Endothelial cell of umbilical vein (primary cell): ENCODE data around the gene ASIC4. TPM values are rescaled to one million over a fixed set of nuclear protein-coding genes. Genes with fewer than 3 reads are reported as not detected.

Experiments used
- BruUV-seq: library from RNA; stranded (reverse); fragments of 400-500 nt; replicated peaks from 2 replicates; lab custom pipeline; 2021; lab: Mats Ljungman, UMichigan
- CTCF ChIA-PET: fragments of 300-600, 350-600 bp; sonication (Branson Sonifier 250); formaldehyde crosslinking; loops from one replicate; lab custom pipeline; 2021; ENCODE audit warnings: antibody characterized with exemption, inconsistent platforms; lab: Charles Lee
- POLR2A ChIA-PET: fragments of 300-600, 350-600 bp; sonication (Branson Sonifier 250); formaldehyde crosslinking; loops from one replicate; lab custom pipeline; 2021; ENCODE audit warnings: antibody characterized with exemption, inconsistent platforms; lab: Charles Lee
- DNase-seq: peaks from one replicate; pipeline ENCODE4 v3.0.0-alpha.2; 2011; ENCODE audit warnings: low read depth, low spot score
- FAIRE-seq: peaks from 2 replicates; lab custom pipeline; 2011; peaks lifted over from hg19 to GRCh38; lab: Jason Lieb, UNC
- H2AFZ ChIP-seq: 2 replicates; pipeline ENCODE4 v1.6.0; 2012; ENCODE audit warnings: low read depth, low read length, control low read depth, inconsistent platforms
- H3K27ac ChIP-seq: 2 replicates; pipeline ENCODE4 v1.5.1; 2011; ENCODE audit warnings: low read depth, mild to moderate bottlenecking, control low read depth, low read length, moderate library complexity; ENCODE audit not compliant: insufficient read depth
- H3K27me3 ChIP-seq, 2 experiments: 2 replicates each; pipeline versions ENCODE4 v1.6.0 to v1.6.1; 2011; ENCODE audit warnings: low read length in 2 of 2, mixed read lengths in 1 of 2; ENCODE audit not compliant: control insufficient read depth in 2 of 2, insufficient read depth in 2 of 2
- H3K36me3 ChIP-seq, 2 experiments: 2 replicates in 1 of 2; 3 replicates in 1 of 2; pipeline ENCODE4 v1.5.1; 2011; ENCODE audit warnings: low read length in 2 of 2, mild to moderate bottlenecking in 1 of 2, moderate library complexity in 1 of 2; ENCODE audit not compliant: control insufficient read depth in 2 of 2, insufficient read depth in 2 of 2; ENCODE audit errors: extremely low read depth in 1 of 2
- H3K4me1 ChIP-seq: 3 replicates; pipeline ENCODE4 v1.5.1; 2011; ENCODE audit warnings: mild to moderate bottlenecking, low read length; ENCODE audit not compliant: control insufficient read depth, insufficient read depth; ENCODE audit errors: extremely low read depth
- H3K4me2 ChIP-seq: 2 replicates; pipeline ENCODE4 v1.6.1; 2011; ENCODE audit warnings: low read length, control low read depth, mixed read lengths; ENCODE audit not compliant: insufficient read depth
- H3K4me3 ChIP-seq, 3 experiments: fragments of 200-600 bp in 1 of 3; sonication (generic), shearing (Covaris generic) in 1 of 3; replicated peaks in 1 of 3; 2 replicates each; pipeline ENCODE4 v1.5.1; 2011 to 2016; ENCODE audit warnings: control low read depth in 3 of 3, low read length in 3 of 3, mild to moderate bottlenecking in 2 of 3, inconsistent platforms in 1 of 3, low read depth in 1 of 3, moderate library complexity in 1 of 3; ENCODE audit not compliant: insufficient read depth in 1 of 3
- H3K79me2 ChIP-seq: 2 replicates; pipeline ENCODE4 v1.6.0; 2012; ENCODE audit warnings: low read length, inconsistent platforms; ENCODE audit not compliant: control insufficient read depth, insufficient read depth
- H3K9ac ChIP-seq: replicated peaks from 2 replicates; pipeline ENCODE3; 2011; ENCODE audit warnings: low read length, control low read depth; ENCODE audit not compliant: insufficient read depth; ENCODE audit errors: extremely low read depth
- H3K9me1 ChIP-seq: replicated peaks from 3 replicates; pipeline ENCODE4 v1.6.0; 2011; ENCODE audit warnings: mild to moderate bottlenecking, low read length; ENCODE audit not compliant: control insufficient read depth, insufficient read depth; ENCODE audit errors: extremely low read depth
- H3K9me3 ChIP-seq: replicated peaks from 2 replicates; pipeline ENCODE4 v1.5.1; 2012; ENCODE audit warnings: low read length, inconsistent platforms; ENCODE audit not compliant: control insufficient read depth, insufficient read depth
- H4K20me1 ChIP-seq: replicated peaks from 2 replicates; pipeline ENCODE3; 2011; ENCODE audit warnings: mild to moderate bottlenecking, low read length; ENCODE audit not compliant: control insufficient read depth, insufficient read depth; ENCODE audit errors: extremely low read depth
- EZH2 ChIP-seq: IDR thresholded peaks from 2 replicates; pipeline ENCODE4 v1.6.1; 2012; ENCODE audit warnings: borderline replicate concordance, low read depth, mild to moderate bottlenecking, moderate library complexity, low read length, inconsistent platforms; ENCODE audit not compliant: severe bottlenecking
- FOS ChIP-seq: IDR thresholded peaks from 2 replicates; pipeline ENCODE4 v1.6.1; 2011; ENCODE audit warnings: mild to moderate bottlenecking, low read length, moderate library complexity, borderline replicate concordance; ENCODE audit not compliant: insufficient read depth
- GATA2 ChIP-seq: IDR thresholded peaks from 2 replicates; pipeline ENCODE4 v1.7.0; 2011; ENCODE audit warnings: low read depth, mild to moderate bottlenecking, moderate library complexity, mixed read lengths, low read length; ENCODE audit not compliant: insufficient read length, insufficient read depth
- JUN ChIP-seq: IDR thresholded peaks from 2 replicates; pipeline ENCODE4 v1.6.1; 2011; ENCODE audit warnings: borderline replicate concordance, low read depth; ENCODE audit not compliant: insufficient read length, insufficient read depth
- MYC ChIP-seq: IDR thresholded peaks from one replicate; pipeline ENCODE4 v1.6.1; 2011; ENCODE audit warnings: mild to moderate bottlenecking, low read depth, low read length
- POLR2A ChIP-seq: IDR thresholded peaks from 2 replicates; pipeline ENCODE4 v1.6.1; 2012; ENCODE audit warnings: low read depth, mild to moderate bottlenecking, control low read depth, low read length
- POLR2AphosphoS5 ChIP-seq: IDR thresholded peaks from 2 replicates; pipeline ENCODE4 v1.6.1; 2012; ENCODE audit warnings: low read depth, mild to moderate bottlenecking, control low read depth, low read length, moderate library complexity; ENCODE audit not compliant: insufficient read depth
- dilution Hi-C: fragments of 300-500 bp; cut with MboI; formaldehyde crosslinking; loops from one replicate; pipeline ENCODE4 v1.15.0; 2019; ENCODE audit warnings: low sequenced_read_pairs; ENCODE audit not compliant: extremely low pct_ligation_motif_present
- intact Hi-C: fragments of 100-400 bp; cut with micrococcal nuclease; formaldehyde crosslinking; loops from one replicate; pipeline ENCODE4 v1.10.0; 2022
- polyA plus RNA-seq, 4 experiments: library from polyadenylated mRNA; depleted of rRNA in 3 of 4; stranded (reverse) in 3 of 4; unstranded in 1 of 4; fragments of >200 nt; gene quantifications; 2 replicates each; pipeline versions ENCODE4 v1.2.1 to v1.2.3, GENCODE V29; 2011 to 2012; ENCODE audit warnings: missing spikeins in 1 of 4
- total RNA-seq: library from RNA; stranded (reverse); gene quantifications from 2 replicates; pipeline ENCODE4 v1.2.3, GENCODE V29; 2021
- TF ChIP-seq, protein P1 (sequence below): IDR thresholded peaks from 2 replicates; pipeline ENCODE4 v1.6.1; 2011; ENCODE audit not compliant: insufficient read depth, insufficient read length
- TF ChIP-seq, protein P2 (sequence below), 2 donors: IDR thresholded peaks; 1 replicate in 1 of 2; 2 replicates in 1 of 2; pipeline ENCODE4 v1.5.1; 2011; ENCODE audit warnings: low read length in 2 of 2, mild to moderate bottlenecking in 2 of 2, moderate library complexity in 2 of 2, control low read depth in 1 of 2, inconsistent platforms in 1 of 2, low read depth in 1 of 2; ENCODE audit not compliant: insufficient read depth in 1 of 2; ENCODE audit errors: extremely low read depth in 1 of 2

The ASIC4 gene
- total and polyA plus RNA-seq, 2 donors (not counting 3 experiments of a cell fraction or from before 2014, with no cell fraction given) = not detected

DNA sequence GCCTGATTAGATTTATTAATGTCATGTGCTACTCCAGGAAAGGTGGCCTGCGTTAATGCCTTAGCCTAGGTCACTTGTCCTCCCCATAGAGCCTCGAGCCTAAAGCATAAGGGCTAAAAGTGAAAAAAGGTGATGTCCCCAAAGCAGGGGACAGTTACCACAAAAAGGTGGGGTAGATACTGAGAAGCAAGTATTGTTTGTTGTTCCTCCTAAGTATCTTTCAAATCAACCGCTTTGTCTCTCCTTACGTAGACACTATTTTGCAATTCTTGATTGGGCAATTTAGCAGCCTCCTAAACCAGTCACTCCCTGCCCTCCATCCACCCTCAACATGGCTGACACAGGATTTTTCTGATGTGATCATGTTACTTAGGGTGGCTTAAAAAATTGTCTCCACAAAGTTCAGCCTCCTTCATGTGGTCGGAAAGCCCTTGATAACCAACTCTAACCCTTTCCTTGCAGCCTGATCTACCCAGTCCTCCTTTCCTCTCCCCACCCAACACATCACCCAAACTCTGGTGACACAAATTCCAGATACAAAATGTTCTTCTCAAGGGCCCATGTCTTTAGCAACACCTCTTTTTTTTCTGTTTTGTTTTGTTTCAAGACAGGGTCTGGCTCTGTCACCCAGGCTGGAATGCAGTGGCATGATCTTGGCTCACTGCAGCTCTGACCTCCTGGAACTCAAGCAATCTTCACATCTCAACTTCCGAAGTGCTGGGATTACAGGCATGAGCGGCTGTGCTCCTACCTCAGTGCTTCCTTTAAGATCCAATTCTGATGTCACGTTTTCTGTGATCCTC, 64.7 kb downstream of the ASIC4 start:
- H4K20me1 ChIP-seq = no peaks in the 10 kb centered on the region
- H3K9me3 ChIP-seq = no peaks in the 10 kb centered on the region
- H3K9me1 ChIP-seq = no peaks in the 10 kb centered on the region
- TF ChIP-seq, protein P1, sequence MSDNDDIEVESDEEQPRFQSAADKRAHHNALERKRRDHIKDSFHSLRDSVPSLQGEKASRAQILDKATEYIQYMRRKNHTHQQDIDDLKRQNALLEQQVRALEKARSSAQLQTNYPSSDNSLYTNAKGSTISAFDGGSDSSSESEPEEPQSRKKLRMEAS = no peak
- no peak for TF ChIP-seq POLR2A
- intact Hi-C loops = no loop called here
- no peak overlapping the region for H2AFZ ChIP-seq
- no peak overlapping the region for H3K4me3 ChIP-seq
- ChIA-PET POLR2A (no interaction called here), CTCF (interaction anchor here (0.6 to 0.9 kb wide), 2 partner anchors 17 to 19 kb away, joined by 3 read pairs; no protein-coding TSS in a partner anchor)
- dilution Hi-C loops = no loop called here
- H3K4me1 ChIP-seq = no peaks in the 10 kb centered on the region
- DNase-seq (no peak), FAIRE-seq (no peak)
- no peak overlapping the region for H3K4me2 ChIP-seq
- no TSS peak for BruUV-seq
- no peak overlapping the region for H3K27ac ChIP-seq
- H3K79me2 ChIP-seq = no peaks in the 10 kb centered on the region
- H3K9ac ChIP-seq = no peak overlapping the region
- H3K36me3 ChIP-seq = no peaks in the 10 kb centered on the region
- peaks cover 10 to 24% of the 10 kb centered on the region in 2 experiments for H3K27me3 ChIP-seq

DNA sequence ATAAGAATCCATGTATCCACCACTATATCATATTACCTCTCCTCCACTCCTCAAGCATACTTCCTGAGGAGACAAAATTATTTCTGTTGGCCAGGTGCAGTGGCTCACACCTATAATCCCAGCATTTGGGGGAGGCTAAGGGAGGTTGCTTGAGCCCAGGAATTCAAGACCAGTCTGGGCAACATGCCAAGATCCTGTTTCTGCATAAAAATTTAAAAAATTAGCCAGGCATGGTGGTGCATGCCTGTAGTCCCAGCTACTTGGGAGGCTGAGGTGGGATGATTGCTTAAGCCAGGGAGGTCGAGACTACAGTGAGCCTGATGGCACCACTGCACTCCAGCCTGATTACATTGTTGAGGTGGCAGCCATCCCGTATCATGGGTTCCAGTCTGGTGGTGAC, 67.1 kb downstream of the ASIC4 start:
- Histone ChIP-seq H3K9me1 (no peaks in the 10 kb centered on the region), H3K27me3 (peaks cover 13 to 25% of the 10 kb centered on the region in 2 experiments), H2AFZ (no peak overlapping the region), H3K4me2 (no peak overlapping the region), H4K20me1 (no peaks in the 10 kb centered on the region), H3K36me3 (no peaks in the 10 kb centered on the region), H3K9ac (no peak overlapping the region), H3K4me1 (no peaks in the 10 kb centered on the region), H3K27ac (no peak overlapping the region), H3K9me3 (no peaks in the 10 kb centered on the region), H3K4me3 (no peak overlapping the region), H3K79me2 (no peaks in the 10 kb centered on the region)
- TF ChIP-seq POLR2A = no peak
- no peak for TF ChIP-seq FOS
- no peak for TF ChIP-seq JUN
- TF ChIP-seq EZH2 = no peak
- no peak for TF ChIP-seq GATA2
- TF ChIP-seq POLR2AphosphoS5 = no peak
- TF ChIP-seq, protein P2, sequence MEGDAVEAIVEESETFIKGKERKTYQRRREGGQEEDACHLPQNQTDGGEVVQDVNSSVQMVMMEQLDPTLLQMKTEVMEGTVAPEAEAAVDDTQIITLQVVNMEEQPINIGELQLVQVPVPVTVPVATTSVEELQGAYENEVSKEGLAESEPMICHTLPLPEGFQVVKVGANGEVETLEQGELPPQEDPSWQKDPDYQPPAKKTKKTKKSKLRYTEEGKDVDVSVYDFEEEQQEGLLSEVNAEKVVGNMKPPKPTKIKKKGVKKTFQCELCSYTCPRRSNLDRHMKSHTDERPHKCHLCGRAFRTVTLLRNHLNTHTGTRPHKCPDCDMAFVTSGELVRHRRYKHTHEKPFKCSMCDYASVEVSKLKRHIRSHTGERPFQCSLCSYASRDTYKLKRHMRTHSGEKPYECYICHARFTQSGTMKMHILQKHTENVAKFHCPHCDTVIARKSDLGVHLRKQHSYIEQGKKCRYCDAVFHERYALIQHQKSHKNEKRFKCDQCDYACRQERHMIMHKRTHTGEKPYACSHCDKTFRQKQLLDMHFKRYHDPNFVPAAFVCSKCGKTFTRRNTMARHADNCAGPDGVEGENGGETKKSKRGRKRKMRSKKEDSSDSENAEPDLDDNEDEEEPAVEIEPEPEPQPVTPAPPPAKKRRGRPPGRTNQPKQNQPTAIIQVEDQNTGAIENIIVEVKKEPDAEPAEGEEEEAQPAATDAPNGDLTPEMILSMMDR (IDR thresholded peaks at IDR 0.05; ENCODE audit: extremely low read depth in 1 of 2, insufficient read depth in 1 of 2, low read depth in 1 of 2, low read length in 2 of 2) = no peak
- no peak for TF ChIP-seq MYC
- TF ChIP-seq, protein P1 = no peak
- FAIRE-seq = no peak
- dilution Hi-C loops = no loop called here
- intact Hi-C loops = no loop called here
- BruUV-seq = no TSS peak
- ChIA-PET CTCF (interaction anchor here (0.5 to 1.7 kb wide), 2 partner anchors 52 to 1639 kb away, joined by 4 to 6 read pairs; no protein-coding TSS in a partner anchor), POLR2A (no interaction called here)
- no peak for DNase-seq
